GM19351 (cell line): ENCODE results near the gene CTSH.
A peak's percentile ranks its signal among the peaks of the same experiment; 100 is the strongest.

Experiments used
- ATAC-seq: cut with Tn5 transposase; IDR thresholded peaks from one replicate; pipeline ENCODE4 v1.9.1; 2021; ENCODE audit warnings: mild to moderate bottlenecking, moderate library complexity; ENCODE audit not compliant: unreplicated experiment

The CTSH gene

DNA sequence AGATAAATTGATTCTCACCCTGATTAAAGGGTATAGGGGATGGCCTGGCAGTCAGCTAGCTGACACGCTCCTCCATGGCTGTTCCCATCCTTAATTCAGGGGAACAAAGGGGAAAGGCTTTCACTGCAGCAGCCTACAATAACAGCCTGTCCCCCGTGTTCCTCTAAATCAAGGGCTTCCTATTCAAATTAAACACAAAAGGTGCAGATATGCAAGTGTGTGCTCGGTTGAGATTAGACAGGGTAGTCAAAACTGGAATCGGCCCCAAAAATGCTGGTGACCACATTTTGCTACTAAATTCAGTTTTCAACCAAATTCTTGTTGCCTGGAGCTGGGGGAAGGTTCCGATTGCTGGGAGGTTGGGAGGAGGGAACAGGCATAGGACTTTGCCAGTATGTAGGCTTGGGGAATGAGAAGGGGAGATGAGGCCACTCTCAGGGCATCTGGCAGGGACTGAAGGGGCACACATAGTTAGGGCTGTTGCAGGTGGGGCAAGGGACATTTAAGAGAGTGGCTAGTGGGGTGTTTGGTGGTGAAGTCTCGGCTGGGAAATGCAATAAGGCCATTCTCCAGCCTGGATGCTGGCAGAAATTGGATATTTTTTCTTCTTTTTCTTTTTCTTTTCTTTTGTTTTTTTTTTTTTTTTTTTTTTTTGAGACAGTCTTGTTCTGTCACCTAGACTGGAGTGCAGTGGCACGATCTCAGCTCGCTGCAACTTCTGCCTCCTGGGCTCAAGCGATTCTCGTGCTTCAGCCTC, 32.9 kb upstream of the CTSH start:
- ATAC-seq, result peak; percentile 53

- ATAC-seq, result peak; percentile 72
These were observed 32.3 kb upstream of the CTSH start for GRCh38 chr15:78977091-78977571.

DNA sequence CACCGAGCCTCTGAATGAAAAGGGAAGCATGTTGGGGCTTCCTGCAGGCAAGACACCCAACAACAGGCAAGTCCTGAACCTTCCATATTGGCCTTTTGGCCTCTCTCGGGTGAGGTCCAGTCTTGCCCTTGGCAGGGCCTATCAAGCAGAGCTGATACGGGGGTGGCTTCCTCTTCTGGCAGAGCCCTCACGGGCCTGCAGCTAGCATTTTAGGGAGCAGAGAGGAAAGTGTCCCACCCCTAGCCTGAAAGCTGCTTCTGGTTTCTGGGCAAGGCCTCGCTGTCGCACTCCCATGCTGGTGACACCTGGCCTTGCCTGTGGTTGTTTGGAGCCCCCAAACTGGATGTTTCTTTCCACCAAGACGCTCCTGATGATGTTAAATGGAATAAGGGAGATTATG, 31.8 kb upstream of the CTSH start:
- no peak for ATAC-seq

DNA sequence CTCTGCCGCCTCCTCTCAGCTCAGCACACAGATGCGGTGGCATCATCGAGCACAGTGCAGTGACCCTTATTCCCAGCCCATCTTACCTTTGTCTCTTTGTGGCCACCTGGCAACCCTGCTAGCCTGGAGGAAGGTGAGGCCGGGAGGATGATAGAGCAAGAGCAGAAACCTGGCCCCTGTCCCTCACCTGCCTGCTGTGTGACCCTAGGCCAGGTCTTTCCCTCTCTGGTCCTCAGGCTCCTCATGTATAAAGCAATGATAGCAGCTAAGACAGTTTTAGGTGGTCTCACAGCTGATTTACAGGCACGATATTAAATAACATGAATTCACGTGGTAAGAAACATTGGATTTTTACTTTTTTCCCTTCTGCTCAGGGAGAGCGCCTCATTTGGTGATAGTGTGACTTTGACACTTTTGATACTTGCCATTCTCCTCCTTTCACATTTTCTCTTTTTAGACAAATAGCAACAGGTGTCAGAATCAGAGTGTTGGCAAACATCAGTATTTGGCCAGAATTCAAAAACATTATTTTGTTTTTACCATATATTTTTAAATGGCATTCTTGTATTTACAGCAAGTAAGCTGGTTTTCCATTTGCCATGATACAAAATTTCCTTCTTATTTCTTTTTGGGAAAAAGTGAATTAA, 29.5 kb upstream of the CTSH start:
- no peak for ATAC-seq

- ATAC-seq, result no peak
These were observed 25.0 kb upstream of the CTSH start for GRCh38 chr15:78969687-78970349.

GRCh38 chr15:78968539-78969271, 23.9 kb upstream of the CTSH start:
- ATAC-seq, result no peak

DNA sequence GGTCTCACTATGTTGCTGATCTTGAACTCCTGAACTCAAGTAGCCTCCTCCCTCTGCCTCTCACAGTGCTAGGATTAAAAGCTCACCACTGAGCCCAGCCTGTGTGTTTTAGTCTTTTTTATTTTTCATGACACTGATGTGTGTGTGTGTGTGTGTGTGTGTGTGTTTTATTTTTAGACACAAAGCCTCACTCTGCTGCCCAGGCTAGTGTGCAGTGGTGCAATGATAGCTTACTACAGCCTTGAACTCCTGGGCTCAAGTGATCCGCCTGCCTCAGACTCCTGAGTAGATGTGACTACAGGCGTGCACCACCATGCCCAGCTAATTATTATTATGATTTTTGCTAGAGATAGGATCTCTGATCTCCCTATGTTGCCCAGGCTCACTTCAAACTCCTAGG, 23.3 kb upstream of the CTSH start:
- ATAC-seq, result no peak

DNA sequence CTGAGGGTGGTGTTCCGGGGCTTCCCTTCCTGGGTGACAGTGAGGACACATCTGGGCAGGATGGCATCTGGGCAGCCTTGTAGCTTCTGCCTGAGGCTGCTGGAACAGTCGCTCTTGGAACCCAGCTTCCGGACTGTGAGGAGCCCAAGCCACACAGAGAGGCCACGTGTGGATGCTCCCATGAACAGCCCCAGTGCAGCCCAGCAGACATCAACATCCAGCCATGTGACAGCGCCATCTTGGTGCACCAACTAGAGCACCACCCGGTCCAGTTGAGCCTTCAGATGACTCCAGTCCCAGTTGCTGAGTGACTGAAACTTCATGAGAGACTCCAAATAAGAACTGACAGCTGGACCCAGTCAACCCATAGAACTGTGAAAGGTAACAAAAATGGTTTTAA, 15.5 kb upstream of the CTSH start:
- ATAC-seq, result no peak

- ATAC-seq, result no peak
These were observed 14.5 kb upstream of the CTSH start for GRCh38 chr15:78959360-78959759.

GRCh38 chr15:78957416-78958093, 12.7 kb upstream of the CTSH start:
- ATAC-seq, result no peak

DNA sequence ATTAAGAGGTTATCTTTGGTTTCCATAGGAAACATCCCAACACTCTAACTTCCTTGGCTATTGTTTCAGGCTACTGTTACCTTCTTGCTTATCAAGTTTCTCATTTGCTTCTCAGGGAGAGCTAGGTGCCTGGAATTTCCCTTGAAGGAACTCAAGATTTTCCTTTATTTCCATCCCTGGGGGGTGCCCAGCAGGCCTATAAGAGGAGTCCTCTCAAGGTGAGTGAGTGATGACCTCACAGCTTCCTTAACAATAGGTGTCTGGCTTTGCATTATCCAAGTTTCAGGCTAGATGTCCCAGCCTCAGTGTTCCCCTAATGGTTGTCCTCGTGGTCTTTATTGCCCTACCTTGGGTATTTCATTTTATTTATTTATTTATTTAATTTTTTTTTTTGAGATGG, 12.1 kb upstream of the CTSH start:
- no peak for ATAC-seq

DNA sequence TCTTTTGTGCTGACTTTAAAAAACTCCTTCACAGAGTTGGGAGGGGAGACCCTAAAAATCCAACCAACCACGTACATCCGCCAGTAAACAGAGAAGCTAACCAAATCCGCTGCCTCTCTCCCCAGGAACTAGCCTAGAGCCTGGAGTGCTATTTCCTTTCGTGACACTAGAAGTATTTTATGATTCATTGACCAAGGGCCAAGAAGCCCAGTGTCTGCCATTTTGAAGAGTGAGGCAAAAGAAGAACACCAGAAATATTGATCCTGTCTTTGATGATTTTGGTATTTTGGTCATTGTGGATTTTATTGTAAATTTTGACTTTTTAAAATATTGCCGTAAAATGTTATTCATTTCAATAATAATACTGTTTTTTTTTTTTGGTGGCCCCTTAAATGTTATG, 10.5 kb upstream of the CTSH start:
- ATAC-seq, result no peak

GRCh38 chr15:78951841-78952238, 7.0 kb upstream of the CTSH start:
- no peak for ATAC-seq

GRCh38 chr15:78950902-78951840, 6.3 kb upstream of the CTSH start:
- no peak for ATAC-seq

DNA sequence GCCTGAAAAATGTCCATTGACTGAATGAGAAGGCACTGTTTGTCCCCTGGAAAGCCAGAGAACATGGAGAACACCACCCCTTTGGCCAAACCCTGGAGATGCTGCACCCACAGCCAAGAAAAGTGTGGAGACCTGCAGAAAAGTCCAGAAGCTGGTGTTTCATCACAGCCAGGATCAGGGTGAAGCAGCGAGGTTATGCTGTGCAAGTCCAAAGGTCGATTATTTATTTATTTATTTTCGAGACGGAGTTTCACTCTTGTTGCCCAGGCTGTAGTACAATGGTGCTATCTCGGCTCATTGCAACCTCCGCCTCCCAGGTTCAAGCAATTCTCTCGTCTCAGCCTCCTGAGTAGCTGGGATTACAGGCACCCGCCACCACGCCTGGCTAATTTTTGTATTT, 5.5 kb upstream of the CTSH start:
- ATAC-seq, result no peak

DNA sequence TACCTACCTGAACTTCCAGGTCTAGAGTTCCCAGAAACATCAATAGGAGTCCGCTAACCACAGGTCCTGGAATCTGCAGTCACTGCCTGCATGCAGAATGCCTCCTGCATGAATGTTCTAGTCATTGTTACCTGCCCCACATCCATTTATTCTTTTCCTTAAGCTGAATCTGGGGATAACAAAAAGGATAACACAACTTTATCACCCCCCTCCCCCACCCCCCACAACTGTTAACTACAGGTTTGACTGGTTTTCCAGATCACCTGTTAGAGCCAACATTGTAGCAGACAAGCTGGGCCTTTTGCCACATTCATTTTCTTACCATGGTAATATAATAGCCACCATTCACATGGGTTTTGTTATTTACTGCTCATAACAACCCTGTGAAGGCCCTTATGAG, 4.6 kb upstream of the CTSH start:
- ATAC-seq, result no peak

GRCh38 chr15:78947506-78947905, 2.7 kb upstream of the CTSH start:
- no peak for ATAC-seq

- ATAC-seq, result no peak
These were observed 1.6 kb upstream of the CTSH start for GRCh38 chr15:78946493-78946892.

DNA sequence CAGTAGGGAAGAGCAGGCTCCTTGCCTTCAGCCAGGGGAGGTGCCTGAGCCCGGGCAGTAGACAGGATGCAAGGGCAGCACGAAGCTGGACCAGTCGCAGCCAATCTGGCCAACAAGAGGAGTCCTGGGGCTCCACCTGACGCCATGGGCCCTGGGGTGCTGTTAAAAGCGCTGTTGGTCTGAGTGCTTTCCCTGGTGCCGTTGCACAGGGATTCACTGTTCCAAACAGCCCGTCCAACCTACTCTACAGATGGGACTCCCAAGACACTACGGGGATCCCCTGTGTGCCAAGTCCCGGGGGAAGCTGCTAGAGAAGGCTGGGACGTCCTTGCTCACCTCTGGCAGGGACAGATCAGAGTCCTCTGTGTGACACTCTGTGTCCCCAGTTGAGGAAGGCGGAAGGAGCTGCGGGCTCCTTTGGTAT, 632 bp downstream of the CTSH start:
- ATAC-seq, result peak; percentile 34

DNA sequence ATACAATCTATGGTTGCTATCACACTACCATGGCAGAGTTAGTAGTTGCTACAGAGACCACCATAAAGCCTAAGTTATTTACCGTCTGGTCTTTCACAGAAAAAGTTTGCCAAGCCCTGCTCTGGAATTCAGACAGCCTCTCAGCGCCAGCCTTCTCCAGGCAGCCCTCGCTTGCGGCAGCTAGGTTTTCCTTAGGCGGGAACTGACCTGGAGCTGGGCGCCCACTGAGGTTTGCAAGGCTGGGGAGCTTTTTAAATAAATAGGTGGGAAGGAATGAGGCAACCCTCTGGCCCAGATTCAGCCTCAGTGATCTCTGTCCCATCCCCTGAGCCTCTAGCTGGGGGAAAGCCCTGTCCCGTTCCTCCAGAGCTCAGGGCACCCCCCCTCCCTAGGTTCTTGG, 1.2 kb downstream of the CTSH start:
- ATAC-seq, result no peak
